SK-N-SH treated with all-trans-retinoic acid at 6 μM for 48 hours (cell line): Measurements from ENCODE around the gene ESX1.
A peak's percentile ranks its signal among the peaks of the same experiment; 100 is the strongest.

Experiments
- ATAC-seq: fragments of 200-7000 bp; cut with Tn5 transposase; 3 replicates; pipeline ENCODE4 v1.9.1; 2020; ENCODE audit warnings: mild to moderate bottlenecking, moderate library complexity
- BACH2 ChIP-seq: fragments of 250-450 bp; sonication (Bioruptor Pico); IDR thresholded peaks from 2 replicates; pipeline ENCODE4 v1.9.0; 2021; ENCODE audit warnings: mild to moderate bottlenecking, borderline replicate concordance
- CSRNP3 ChIP-seq: fragments of 250-450 bp; sonication (Bioruptor Pico); IDR thresholded peaks from 2 replicates; pipeline ENCODE4 v1.5.1; 2021; ENCODE audit warnings: mild to moderate bottlenecking, moderate library complexity
- ESRRG ChIP-seq: fragments of 250-450 bp; sonication (Bioruptor Pico); IDR thresholded peaks from 2 replicates; pipeline ENCODE4 v1.6.1; 2021; ENCODE audit warnings: mild to moderate bottlenecking
- GLIS3 ChIP-seq: fragments of 250-450 bp; sonication (Bioruptor Pico); IDR thresholded peaks from 2 replicates; pipeline ENCODE4 v1.5.0; 2020; ENCODE audit warnings: mild to moderate bottlenecking, moderate library complexity
- ISL1 ChIP-seq: fragments of 250-450 bp; sonication (Bioruptor Pico); IDR thresholded peaks from 2 replicates; pipeline ENCODE4 v2.1.2; 2022; ENCODE audit warnings: mild to moderate bottlenecking, moderate library complexity
- PATZ1 ChIP-seq: fragments of 250-450 bp; sonication (Bioruptor Pico); IDR thresholded peaks from 2 replicates; pipeline ENCODE4 v1.8.0; 2020; ENCODE audit warnings: mild to moderate bottlenecking, moderate library complexity, borderline replicate concordance
- PPARA ChIP-seq: fragments of 250-450 bp; sonication (Bioruptor Pico); IDR thresholded peaks from 2 replicates; pipeline ENCODE4 v1.5.0; 2020; ENCODE audit warnings: mild to moderate bottlenecking, borderline replicate concordance
- RARB ChIP-seq: fragments of 250-450 bp; sonication (Bioruptor Pico); IDR thresholded peaks from 2 replicates; pipeline ENCODE4 v1.8.0; 2021; ENCODE audit warnings: mild to moderate bottlenecking, moderate library complexity
- TOX ChIP-seq: fragments of 250-450 bp; sonication (Bioruptor Pico); IDR thresholded peaks from 2 replicates; pipeline ENCODE4 v1.8.0; 2021; ENCODE audit warnings: mild to moderate bottlenecking, moderate library complexity, borderline replicate concordance
- TSHZ2 ChIP-seq: fragments of 250-450 bp; sonication (Bioruptor Pico); IDR thresholded peaks from 2 replicates; pipeline ENCODE4 v1.5.0; 2020; ENCODE audit warnings: mild to moderate bottlenecking, moderate library complexity
- ZC3H10 ChIP-seq: fragments of 250-450 bp; sonication (Bioruptor Pico); IDR thresholded peaks from 2 replicates; pipeline ENCODE4 v1.5.1; 2021; ENCODE audit warnings: mild to moderate bottlenecking, moderate library complexity
- ZNF565 ChIP-seq: fragments of 450-650 bp; formaldehyde crosslinking; conservative IDR thresholded peaks from 2 replicates; pipeline ENCODE4 v1.5.0; 2020; ENCODE audit warnings: low read depth, mild to moderate bottlenecking, moderate library complexity
- ZNF70 ChIP-seq: fragments of 450-650 bp; formaldehyde crosslinking; IDR thresholded peaks from 2 replicates; pipeline ENCODE4 v1.5.0; 2020; ENCODE audit warnings: mild to moderate bottlenecking, moderate library complexity
- ZNF8 ChIP-seq: fragments of 450-650 bp; formaldehyde crosslinking; IDR thresholded peaks from 2 replicates; pipeline ENCODE4 v1.5.0; 2020; ENCODE audit warnings: mild to moderate bottlenecking, moderate library complexity

ESX1 gene

GRCh38 chrX:104280609-104281008, 25.9 kb upstream of the ESX1 start (continued):
- no peak for TF ChIP-seq PPARA (CRISPR knock-in tag)
- TF ChIP-seq ZNF70 (CRISPR knock-in tag), result no peak
- no peak for TF ChIP-seq ZC3H10
- no peak for TF ChIP-seq ESRRG
- TF ChIP-seq BACH2 (CRISPR knock-in tag), result no peak
- no peak for TF ChIP-seq TSHZ2 (CRISPR knock-in tag)
- TF ChIP-seq PATZ1 (CRISPR knock-in tag), result no peak
- TF ChIP-seq RARB, result no peak
- no peak for TF ChIP-seq GLIS3 (CRISPR knock-in tag)

GRCh38 chrX:104270916-104271512, 16.3 kb upstream of the ESX1 start:
- peak; percentile 84 for ATAC-seq
- TF ChIP-seq ZNF8, result no peak
- no peak for TF ChIP-seq TSHZ2 (CRISPR knock-in tag)
- TF ChIP-seq TOX (CRISPR knock-in tag), result no peak
- no peak for TF ChIP-seq RARB
- TF ChIP-seq ISL1 (CRISPR knock-in tag), result no peak
- TF ChIP-seq ESRRG, result no peak
- TF ChIP-seq ZC3H10, result no peak

GRCh38 chrX:104270212-104270611, 15.5 kb upstream of the ESX1 start:
- peak; percentile 68 for ATAC-seq
- TF ChIP-seq ZNF70 (CRISPR knock-in tag) (no peak), CSRNP3 (CRISPR knock-in tag) (no peak), GLIS3 (CRISPR knock-in tag) (no peak), TSHZ2 (CRISPR knock-in tag) (no peak), PATZ1 (CRISPR knock-in tag) (no peak), ZNF565 (CRISPR knock-in tag) (no peak), TOX (CRISPR knock-in tag) (no peak), ISL1 (CRISPR knock-in tag) (no peak)
